OCI-LY3 (cell line): ENCODE results near the gene AHDC1.

Source experiments
- H2AFZ ChIP-seq: fragments of 200-600, 300-600 bp; shearing (Covaris generic); 2 replicates; pipeline ENCODE4 v1.6.0; 2014; ENCODE audit warnings: antibody characterized with exemption, low read depth, low read length
- H3K27ac ChIP-seq: fragments of 200-600, 300-600 bp; sonication (generic); 2 replicates; pipeline ENCODE4 v1.5.1; 2014; ENCODE audit warnings: mild to moderate bottlenecking, low read length, moderate library complexity, mixed read lengths
- H3K27me3 ChIP-seq: fragments of 200-600, 300-600 bp; sonication (generic); 2 replicates; pipeline ENCODE4 v1.6.1; 2014; ENCODE audit warnings: low read depth, low read length, mixed read lengths
- H3K36me3 ChIP-seq: fragments of 200-600, 300-600 bp; sonication (generic); replicated peaks from 2 replicates; pipeline ENCODE3; 2014; ENCODE audit warnings: low read depth, low read length, mixed read lengths
- H3K4me1 ChIP-seq: fragments of 300-600, 200-600 bp; sonication (generic); 2 replicates; pipeline ENCODE4 v1.6.1; 2014; ENCODE audit warnings: low read length, mixed read lengths
- H3K4me2 ChIP-seq: fragments of 200-600, 300-600 bp; sonication (generic); 2 replicates; pipeline ENCODE4 v1.6.1; 2014; ENCODE audit warnings: low read length, mixed read lengths
- H3K4me3 ChIP-seq: fragments of 300-600, 200-600 bp; sonication (generic); 2 replicates; pipeline ENCODE4 v1.5.1; 2014; ENCODE audit warnings: antibody characterized with exemption, mild to moderate bottlenecking, low read length, moderate library complexity
- H3K79me2 ChIP-seq: fragments of 300-600, 200-600 bp; shearing (Covaris generic); 2 replicates; pipeline ENCODE4 v1.6.1; 2014; ENCODE audit warnings: mild to moderate bottlenecking, low read length, mixed read lengths
- H3K9ac ChIP-seq: fragments of 300-600, 200-600 bp; shearing (Covaris generic); 2 replicates; pipeline ENCODE4 v1.6.0; 2014; ENCODE audit warnings: mild to moderate bottlenecking, low read length, moderate library complexity
- H3K9me3 ChIP-seq: fragments of 200-600, 300-600 bp; shearing (Covaris generic); 2 replicates; pipeline ENCODE4 v1.6.1; 2014; ENCODE audit warnings: low read length, mixed read lengths; ENCODE audit not compliant: insufficient read depth
- H4K20me1 ChIP-seq: fragments of 200-600, 300-600 bp; sonication (generic); 2 replicates; pipeline ENCODE4 v1.6.1; 2016; ENCODE audit warnings: low read length, mixed read lengths; ENCODE audit not compliant: insufficient read depth
- EZH2phosphoT487 ChIP-seq: fragments of 200-600 bp; shearing (Covaris generic); IDR thresholded peaks from 2 replicates; pipeline ENCODE4 v1.6.1; 2018; ENCODE audit warnings: antibody characterized with exemption, mixed run types, low read depth
- TF ChIP-seq, protein P1 (sequence below): fragments of 200-600, 300-600 bp; sonication (generic); IDR thresholded peaks from 2 replicates; pipeline ENCODE4 v1.5.1; 2014; ENCODE audit warnings: antibody characterized with exemption, low read length, low read depth

AHDC1 gene

DNA sequence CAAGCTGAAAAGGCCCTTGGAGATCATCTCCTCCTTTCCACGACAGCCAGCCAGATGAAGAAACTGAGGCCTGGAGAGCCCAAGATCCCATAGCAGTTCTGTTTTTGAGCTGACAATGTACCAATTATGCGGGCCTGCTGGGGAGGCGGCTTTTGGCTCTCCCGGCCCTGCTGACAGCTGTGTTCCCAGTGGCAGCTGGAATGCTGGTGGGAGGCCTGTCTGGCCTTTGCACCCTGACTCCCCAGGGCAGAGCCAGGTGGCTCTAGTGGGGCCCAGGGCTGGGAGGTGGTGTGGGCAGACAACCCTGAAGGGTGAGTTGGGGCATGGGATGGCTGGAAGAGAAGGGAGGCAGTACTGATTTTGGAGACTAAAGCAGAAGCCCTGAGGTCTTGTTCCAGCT lies 83.3 kb downstream of the AHDC1 start:
- H3K4me1 ChIP-seq, result peaks cover 4% of the 10 kb centered on the region
- no peaks in the 10 kb centered on the region for H3K79me2 ChIP-seq
- H3K4me2 ChIP-seq, result no peak overlapping the region
- no peaks in the 10 kb centered on the region for H3K27me3 ChIP-seq
- no peak overlapping the region for H2AFZ ChIP-seq
- no peak overlapping the region for H3K9ac ChIP-seq
- no peaks in the 10 kb centered on the region for H4K20me1 ChIP-seq
- no peaks in the 10 kb centered on the region for H3K36me3 ChIP-seq
- H3K4me3 ChIP-seq, result no peak overlapping the region
- TF ChIP-seq, protein P1, sequence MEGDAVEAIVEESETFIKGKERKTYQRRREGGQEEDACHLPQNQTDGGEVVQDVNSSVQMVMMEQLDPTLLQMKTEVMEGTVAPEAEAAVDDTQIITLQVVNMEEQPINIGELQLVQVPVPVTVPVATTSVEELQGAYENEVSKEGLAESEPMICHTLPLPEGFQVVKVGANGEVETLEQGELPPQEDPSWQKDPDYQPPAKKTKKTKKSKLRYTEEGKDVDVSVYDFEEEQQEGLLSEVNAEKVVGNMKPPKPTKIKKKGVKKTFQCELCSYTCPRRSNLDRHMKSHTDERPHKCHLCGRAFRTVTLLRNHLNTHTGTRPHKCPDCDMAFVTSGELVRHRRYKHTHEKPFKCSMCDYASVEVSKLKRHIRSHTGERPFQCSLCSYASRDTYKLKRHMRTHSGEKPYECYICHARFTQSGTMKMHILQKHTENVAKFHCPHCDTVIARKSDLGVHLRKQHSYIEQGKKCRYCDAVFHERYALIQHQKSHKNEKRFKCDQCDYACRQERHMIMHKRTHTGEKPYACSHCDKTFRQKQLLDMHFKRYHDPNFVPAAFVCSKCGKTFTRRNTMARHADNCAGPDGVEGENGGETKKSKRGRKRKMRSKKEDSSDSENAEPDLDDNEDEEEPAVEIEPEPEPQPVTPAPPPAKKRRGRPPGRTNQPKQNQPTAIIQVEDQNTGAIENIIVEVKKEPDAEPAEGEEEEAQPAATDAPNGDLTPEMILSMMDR, result no peak
- TF ChIP-seq EZH2phosphoT487, result no peak
- no peak overlapping the region for H3K27ac ChIP-seq
- H3K9me3 ChIP-seq, result no peaks in the 10 kb centered on the region

DNA sequence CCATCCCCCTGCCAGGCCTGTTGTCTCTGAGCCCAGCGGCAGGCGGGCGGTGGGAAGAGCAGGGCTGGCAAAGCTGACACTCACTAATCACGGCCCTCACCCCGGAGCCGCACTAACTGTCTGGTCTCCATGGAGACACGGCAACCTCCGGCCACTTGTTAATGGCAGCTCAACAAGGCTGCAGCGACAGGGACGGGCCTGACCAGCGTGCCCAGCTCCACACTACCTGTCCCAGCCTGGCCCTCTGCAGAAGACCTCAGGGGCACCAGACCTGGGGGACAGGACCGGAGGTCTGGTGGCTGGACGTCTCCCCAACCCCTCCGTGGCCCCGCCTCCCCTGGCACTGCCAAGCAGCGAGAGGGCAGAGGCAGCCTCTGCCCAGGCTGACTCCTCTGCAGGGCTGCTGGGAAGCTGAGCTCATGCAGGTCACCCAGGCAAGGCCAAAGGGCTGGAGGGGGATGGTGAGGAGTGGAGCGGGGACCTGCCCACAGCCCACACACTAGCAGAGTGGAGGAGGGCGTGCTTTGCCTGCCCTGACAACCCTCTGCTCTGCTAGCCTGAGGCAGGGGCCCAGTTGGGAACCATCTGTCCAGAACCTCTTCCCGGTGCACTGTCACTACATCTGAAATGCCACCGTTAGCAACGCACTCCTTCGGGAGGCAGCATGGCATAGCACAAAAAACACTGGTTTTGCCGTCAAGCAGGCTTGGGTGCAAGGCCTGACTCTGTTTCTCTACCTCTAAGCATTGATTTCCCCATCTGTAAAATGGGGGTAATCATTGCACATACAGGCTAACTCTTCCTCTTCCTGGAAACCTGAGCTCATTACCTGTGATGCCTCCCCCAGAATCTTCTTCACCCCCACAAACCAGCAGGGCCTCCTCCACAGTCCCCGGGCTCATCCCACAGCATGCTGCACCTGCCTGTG lies 84.3 kb downstream of the AHDC1 start:
- Histone ChIP-seq H2AFZ (no peak overlapping the region), H3K27me3 (no peaks in the 10 kb centered on the region), H3K4me2 (no peak overlapping the region), H4K20me1 (no peaks in the 10 kb centered on the region), H3K27ac (no peak overlapping the region), H3K9me3 (no peaks in the 10 kb centered on the region), H3K4me1 (no peaks in the 10 kb centered on the region), H3K4me3 (no peak overlapping the region), H3K36me3 (no peaks in the 10 kb centered on the region), H3K79me2 (no peaks in the 10 kb centered on the region), H3K9ac (no peak overlapping the region)
- TF ChIP-seq EZH2phosphoT487, result no peak
- TF ChIP-seq, protein P1, result no peak

DNA sequence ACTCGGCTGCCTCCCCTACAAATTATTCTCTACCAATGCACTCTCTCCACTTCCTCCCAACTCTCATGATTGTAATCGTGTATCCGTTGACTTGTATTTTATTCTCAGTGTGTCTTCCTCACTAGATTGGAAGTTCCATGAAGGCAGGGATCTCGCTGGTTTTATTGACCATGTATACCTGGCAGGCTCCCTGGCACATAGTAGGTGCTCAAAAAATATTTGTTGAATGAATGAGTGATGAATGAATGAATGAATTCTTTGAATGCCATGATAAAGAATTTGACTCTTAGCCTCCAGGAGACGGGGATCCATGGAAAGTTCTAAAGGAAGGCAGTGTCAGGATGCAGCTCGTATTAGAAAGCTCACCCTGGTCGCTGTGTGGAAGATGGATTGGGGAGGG lies 85.1 kb downstream of the AHDC1 start:
- Histone ChIP-seq H3K4me1 (no peaks in the 10 kb centered on the region), H2AFZ (no peak overlapping the region), H3K36me3 (no peaks in the 10 kb centered on the region), H3K79me2 (no peaks in the 10 kb centered on the region), H4K20me1 (no peaks in the 10 kb centered on the region), H3K27ac (no peak overlapping the region), H3K9ac (no peak overlapping the region), H3K4me3 (no peak overlapping the region), H3K9me3 (no peaks in the 10 kb centered on the region), H3K27me3 (no peaks in the 10 kb centered on the region), H3K4me2 (no peak overlapping the region)
- TF ChIP-seq EZH2phosphoT487, result no peak
- TF ChIP-seq, protein P1, result no peak

- Histone ChIP-seq H3K9ac (no peak overlapping the region), H3K4me3 (no peak overlapping the region), H2AFZ (no peak overlapping the region), H3K27ac (no peak overlapping the region), H3K4me1 (peaks cover 3% of the 10 kb centered on the region; the same call in 1 of the 2 replicates), H3K36me3 (no peaks in the 10 kb centered on the region), H3K4me2 (no peak overlapping the region), H3K27me3 (no peaks in the 10 kb centered on the region), H4K20me1 (no peaks in the 10 kb centered on the region), H3K9me3 (no peaks in the 10 kb centered on the region), H3K79me2 (no peaks in the 10 kb centered on the region)
- TF ChIP-seq, protein P1, result no peak
- no peak for TF ChIP-seq EZH2phosphoT487
Observed at GRCh38 chr1:27517907-27518718, 85.8 kb downstream of the AHDC1 start.
